ENCODE data around the gene C17orf107. TPM values are rescaled to one million over a fixed set of nuclear protein-coding genes. Genes with fewer than 3 reads are reported as not detected.
A peak's percentile ranks its signal among the peaks of the same experiment; 100 is the strongest.

Gene C17orf107
- total and polyA plus RNA-seq, 2 of the 13 experiments (the other 11 are each of a cell fraction or from before 2014, with no cell fraction given), result 0.20 to 0.59 TPM

GRCh38 chr17:4950075-4950745 lies 50.9 kb downstream of the C17orf107 start (continued):
- peak; percentile 58 for TF ChIP-seq AGO2 (optimal IDR thresholded peaks at IDR 0.05; ENCODE audit: low read depth, low read length)
- no peak for TF ChIP-seq ZC3H4 (CRISPR knock-in tag; IDR thresholded peaks at IDR 0.05; ENCODE audit: borderline replicate concordance)
- TF ChIP-seq SRY (CRISPR knock-in tag; IDR thresholded peaks at IDR 0.05), result no peak
- TF ChIP-seq ZBTB38 (CRISPR knock-in tag; IDR thresholded peaks at IDR 0.05), result 0 out of 2 replicates have a peak, but pooled peaks have one; percentile 15
- TF ChIP-seq HHEX (CRISPR knock-in tag; IDR thresholded peaks at IDR 0.05), result no peak
- no peak; the same call in 1 of the 2 replicates for TF ChIP-seq ZNF782 (CRISPR knock-in tag; IDR thresholded peaks at IDR 0.05; ENCODE audit: borderline replicate concordance)
- TF ChIP-seq NPAS2 (CRISPR knock-in tag; IDR thresholded peaks at IDR 0.05; ENCODE audit: borderline replicate concordance), result no peak
- no peak for TF ChIP-seq DBP (CRISPR knock-in tag; IDR thresholded peaks at IDR 0.05; ENCODE audit: not compliant biosample characterization)
- no peak; the same call in 1 of the 2 replicates for TF ChIP-seq DMAP1 (CRISPR knock-in tag; IDR thresholded peaks at IDR 0.05)
- TF ChIP-seq EED (CRISPR knock-in tag; IDR thresholded peaks at IDR 0.05), result peak; percentile 16; the same call in 1 of the 2 replicates
- TF ChIP-seq ZNF10 (CRISPR knock-in tag; IDR thresholded peaks at IDR 0.05; ENCODE audit: borderline replicate concordance, low read depth), result no peak
- TF ChIP-seq KDM3A (CRISPR knock-in tag; IDR thresholded peaks at IDR 0.05; ENCODE audit: low read depth), result no peak
- no peak; the same call in 1 of the 2 replicates for TF ChIP-seq THAP11 (CRISPR knock-in tag; IDR thresholded peaks at IDR 0.05)
- TF ChIP-seq CTCF (CRISPR knock-in tag; IDR thresholded peaks at IDR 0.05), result no peak
- no peak for TF ChIP-seq NFRKB (IDR thresholded peaks at IDR 0.05)
- TF ChIP-seq SMAD3 (CRISPR knock-in tag; IDR thresholded peaks at IDR 0.05), result 0 out of 2 replicates have a peak, but pooled peaks have one; percentile 20
- no peak for TF ChIP-seq ZNF136 (CRISPR knock-in tag; IDR thresholded peaks at IDR 0.05; ENCODE audit: low read depth)
- no peak for TF ChIP-seq ZNF710 (CRISPR knock-in tag; IDR thresholded peaks at IDR 0.05; ENCODE audit: borderline replicate concordance)
- no peak for TF ChIP-seq MZF1 (CRISPR knock-in tag; IDR thresholded peaks at IDR 0.05; ENCODE audit: borderline replicate concordance)
- TF ChIP-seq ZNF772 (CRISPR knock-in tag; IDR thresholded peaks at IDR 0.05), result 0 out of 2 replicates have a peak, but pooled peaks have one; percentile 9
- no peak for TF ChIP-seq DR1 (CRISPR knock-in tag; IDR thresholded peaks at IDR 0.05)
- 0 out of 2 replicates have a peak, but pooled peaks have one; percentile 22 for TF ChIP-seq IRF1 (CRISPR knock-in tag; IDR thresholded peaks at IDR 0.05; ENCODE audit: low read depth)

All from HepG2 (cell line).